Measurements from ENCODE around the gene CUL1.

CUL1 gene

DNA sequence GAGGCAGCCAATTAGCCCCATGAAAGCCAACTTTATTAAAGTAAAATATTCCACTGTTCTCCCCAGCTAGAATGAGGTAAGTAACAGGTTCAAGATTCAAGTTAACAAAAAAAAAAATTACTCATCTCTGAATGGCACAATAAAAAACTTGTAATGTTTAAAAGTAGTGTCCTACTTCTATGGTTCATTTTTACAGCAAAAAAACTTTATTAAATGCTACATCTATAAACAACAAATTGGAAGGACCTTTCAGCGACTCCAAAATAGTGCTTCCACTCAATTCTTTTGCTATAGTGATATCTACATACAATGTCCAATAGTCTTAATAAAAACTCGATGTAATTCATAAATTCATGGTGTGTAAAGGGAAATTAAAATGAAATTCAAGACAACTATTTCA, 126.2 kb downstream of the CUL1 start:
- no peak overlapping the region for H3K18ac ChIP-seq (ENCODE audit: low read depth in 1 of 2, low read length in 2 of 2)
- H3K79me1 ChIP-seq (replicated peaks; ENCODE audit: low read length, poor library complexity, severe bottlenecking): peaks cover 6% of the 10 kb centered on the region
- H3K27ac ChIP-seq (ENCODE audit: low read length, poor library complexity, severe bottlenecking): no peak overlapping the region
- no peak overlapping the region for H3K4me3 ChIP-seq (ENCODE audit: insufficient read depth in 1 of 2, low read depth in 1 of 2, low read length in 2 of 2)
- H2BK120ac ChIP-seq (ENCODE audit: low read depth, low read length): no peak overlapping the region
- H3K4me2 ChIP-seq (ENCODE audit: low read length, poor library complexity, severe bottlenecking): no peak overlapping the region
- H2BK15ac ChIP-seq (ENCODE audit: low read depth, poor library complexity, severe bottlenecking): no peak overlapping the region
- H3K9ac ChIP-seq (ENCODE audit: low read length): no peak overlapping the region
- H3K9me3 ChIP-seq (ENCODE audit: control insufficient read depth, low read length): no peaks in the 10 kb centered on the region
- H4K91ac ChIP-seq (ENCODE audit: low read length): no peak overlapping the region
- no peaks in the 10 kb centered on the region for H3K4me1 ChIP-seq (ENCODE audit: control insufficient read depth, insufficient read depth, low read depth, low read length)
- no peak overlapping the region for H4K8ac ChIP-seq (ENCODE audit: low read length)
- H3K14ac ChIP-seq (ENCODE audit: low read length in 2 of 2): no peak overlapping the region
- peaks cover 0 to 8% of the 10 kb centered on the region in 2 experiments for H3K36me3 ChIP-seq (ENCODE audit: control insufficient read depth in 1 of 2, insufficient read depth in 2 of 2, low read depth in 1 of 2, low read length in 2 of 2)
- no peak overlapping the region for H2AFZ ChIP-seq (ENCODE audit: low read depth, low read length)
- no peak for DNase-seq
- no peak overlapping the region for H3K23ac ChIP-seq (ENCODE audit: low read length in 2 of 2)
- H3K4ac ChIP-seq (ENCODE audit: low read depth in 1 of 2, low read length in 2 of 2): no peak overlapping the region
- no CpG with 5 or more reads among the region's 2 CpGs for WGBS
- no peak overlapping the region for H2BK12ac ChIP-seq (ENCODE audit: low read length in 2 of 2)
- H3K27me3 ChIP-seq (ENCODE audit: control insufficient read depth in 1 of 2, insufficient read depth in 1 of 2, low read length in 2 of 2): no peaks in the 10 kb centered on the region
- no peak overlapping the region for H2AK5ac ChIP-seq (ENCODE audit: low read length, severe bottlenecking)
- H2BK5ac ChIP-seq (ENCODE audit: low read depth, low read length, poor library complexity, severe bottlenecking): no peak overlapping the region

DNA sequence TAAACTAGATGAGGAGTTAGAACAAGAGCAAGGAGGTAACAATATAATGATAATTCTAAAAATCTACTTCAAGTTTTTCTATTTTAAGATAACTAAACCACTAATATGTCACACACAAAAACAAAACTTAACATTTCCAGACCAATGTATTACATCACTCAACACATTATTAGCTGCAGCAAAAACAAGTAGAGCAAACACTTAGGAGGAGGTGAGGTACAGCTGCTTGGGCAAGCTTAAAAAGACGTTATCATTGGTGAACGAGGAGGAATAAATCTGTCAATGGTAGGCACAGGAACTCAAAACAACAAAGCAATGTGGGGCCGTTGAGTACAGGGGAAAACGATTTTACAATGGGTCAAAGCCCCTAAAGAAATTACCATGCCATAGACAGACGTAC, 126.6 kb downstream of the CUL1 start:
- DNase-seq: no peak
- Histone ChIP-seq H2AFZ (ENCODE audit: low read depth, low read length) (no peak overlapping the region), H4K8ac (ENCODE audit: low read length) (no peak overlapping the region), H3K36me3 (ENCODE audit: control insufficient read depth in 1 of 2, insufficient read depth in 2 of 2, low read depth in 1 of 2, low read length in 2 of 2) (peaks cover 0 to 8% of the 10 kb centered on the region in 2 experiments), H2BK15ac (ENCODE audit: low read depth, poor library complexity, severe bottlenecking) (no peak overlapping the region), H2BK12ac (ENCODE audit: low read length in 2 of 2) (no peak overlapping the region), H3K18ac (ENCODE audit: low read depth in 1 of 2, low read length in 2 of 2) (no peak overlapping the region), H3K27me3 (ENCODE audit: control insufficient read depth in 1 of 2, insufficient read depth in 1 of 2, low read length in 2 of 2) (no peaks in the 10 kb centered on the region), H3K79me1 (replicated peaks; ENCODE audit: low read length, poor library complexity, severe bottlenecking) (peaks cover 7% of the 10 kb centered on the region), H3K4ac (ENCODE audit: low read depth in 1 of 2, low read length in 2 of 2) (no peak overlapping the region), H3K27ac (ENCODE audit: low read length, poor library complexity, severe bottlenecking) (no peak overlapping the region), H2AK5ac (ENCODE audit: low read length, severe bottlenecking) (no peak overlapping the region), H3K4me2 (ENCODE audit: low read length, poor library complexity, severe bottlenecking) (no peak overlapping the region), H3K4me3 (ENCODE audit: insufficient read depth in 1 of 2, low read depth in 1 of 2, low read length in 2 of 2) (no peak overlapping the region), H3K9ac (ENCODE audit: low read length) (no peak overlapping the region), H3K4me1 (ENCODE audit: control insufficient read depth, insufficient read depth, low read depth, low read length) (no peaks in the 10 kb centered on the region), H2BK120ac (ENCODE audit: low read depth, low read length) (no peak overlapping the region), H4K91ac (ENCODE audit: low read length) (no peak overlapping the region), H3K14ac (ENCODE audit: low read length in 2 of 2) (no peak overlapping the region), H2BK5ac (ENCODE audit: low read depth, low read length, poor library complexity, severe bottlenecking) (no peak overlapping the region), H3K9me3 (ENCODE audit: control insufficient read depth, low read length) (no peaks in the 10 kb centered on the region), H3K23ac (ENCODE audit: low read length in 2 of 2) (no peak overlapping the region)
- 48% methylated on average over 2 of the region's 5 CpGs for WGBS

DNA sequence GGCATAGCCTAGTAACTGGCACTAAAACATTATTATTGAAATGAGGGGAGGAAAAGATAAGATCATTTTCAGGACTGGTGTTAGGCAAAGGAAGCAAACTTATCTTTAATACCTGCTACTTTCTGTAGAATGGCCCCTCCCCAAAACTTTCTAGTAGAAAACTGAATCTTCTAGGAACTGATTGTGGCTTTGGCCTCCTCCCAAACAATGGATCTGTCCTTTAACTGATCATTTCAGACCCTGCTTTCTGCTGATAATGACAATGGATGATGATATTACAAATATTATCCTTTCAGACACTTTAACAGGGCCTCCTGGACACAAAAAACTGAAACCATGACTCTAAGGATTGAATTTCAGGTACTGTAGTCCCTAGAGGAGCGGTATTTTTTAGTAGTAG, 130.3 kb downstream of the CUL1 start:
- Histone ChIP-seq H3K27me3 (ENCODE audit: control insufficient read depth in 1 of 2, insufficient read depth in 1 of 2, low read length in 2 of 2) (no peaks in the 10 kb centered on the region), H2BK5ac (ENCODE audit: low read depth, low read length, poor library complexity, severe bottlenecking) (no peak overlapping the region), H4K8ac (ENCODE audit: low read length) (no peak overlapping the region), H3K18ac (ENCODE audit: low read depth in 1 of 2, low read length in 2 of 2) (no peak overlapping the region), H3K14ac (ENCODE audit: low read length in 2 of 2) (no peak overlapping the region), H3K9ac (ENCODE audit: low read length) (no peak overlapping the region), H2BK120ac (ENCODE audit: low read depth, low read length) (no peak overlapping the region), H3K4me2 (ENCODE audit: low read length, poor library complexity, severe bottlenecking) (no peak overlapping the region), H3K36me3 (ENCODE audit: control insufficient read depth in 1 of 2, insufficient read depth in 2 of 2, low read depth in 1 of 2, low read length in 2 of 2) (peaks cover 0 to 8% of the 10 kb centered on the region in 2 experiments), H3K4ac (ENCODE audit: low read depth in 1 of 2, low read length in 2 of 2) (no peak overlapping the region), H3K4me3 (ENCODE audit: insufficient read depth in 1 of 2, low read depth in 1 of 2, low read length in 2 of 2) (no peak overlapping the region), H2AFZ (ENCODE audit: low read depth, low read length) (no peak overlapping the region), H4K91ac (ENCODE audit: low read length) (no peak overlapping the region), H2BK15ac (ENCODE audit: low read depth, poor library complexity, severe bottlenecking) (no peak overlapping the region), H3K79me1 (replicated peaks; ENCODE audit: low read length, poor library complexity, severe bottlenecking) (peaks cover 8% of the 10 kb centered on the region), H2BK12ac (ENCODE audit: low read length in 2 of 2) (no peak overlapping the region), H3K4me1 (ENCODE audit: control insufficient read depth, insufficient read depth, low read depth, low read length) (no peaks in the 10 kb centered on the region), H3K9me3 (ENCODE audit: control insufficient read depth, low read length) (no peaks in the 10 kb centered on the region), H3K23ac (ENCODE audit: low read length in 2 of 2) (no peak overlapping the region), H2AK5ac (ENCODE audit: low read length, severe bottlenecking) (no peak overlapping the region), H3K27ac (ENCODE audit: low read length, poor library complexity, severe bottlenecking) (no peak overlapping the region)
- no peak for DNase-seq
- 100% methylated on average over 1 of the region's 1 CpG for WGBS

DNA sequence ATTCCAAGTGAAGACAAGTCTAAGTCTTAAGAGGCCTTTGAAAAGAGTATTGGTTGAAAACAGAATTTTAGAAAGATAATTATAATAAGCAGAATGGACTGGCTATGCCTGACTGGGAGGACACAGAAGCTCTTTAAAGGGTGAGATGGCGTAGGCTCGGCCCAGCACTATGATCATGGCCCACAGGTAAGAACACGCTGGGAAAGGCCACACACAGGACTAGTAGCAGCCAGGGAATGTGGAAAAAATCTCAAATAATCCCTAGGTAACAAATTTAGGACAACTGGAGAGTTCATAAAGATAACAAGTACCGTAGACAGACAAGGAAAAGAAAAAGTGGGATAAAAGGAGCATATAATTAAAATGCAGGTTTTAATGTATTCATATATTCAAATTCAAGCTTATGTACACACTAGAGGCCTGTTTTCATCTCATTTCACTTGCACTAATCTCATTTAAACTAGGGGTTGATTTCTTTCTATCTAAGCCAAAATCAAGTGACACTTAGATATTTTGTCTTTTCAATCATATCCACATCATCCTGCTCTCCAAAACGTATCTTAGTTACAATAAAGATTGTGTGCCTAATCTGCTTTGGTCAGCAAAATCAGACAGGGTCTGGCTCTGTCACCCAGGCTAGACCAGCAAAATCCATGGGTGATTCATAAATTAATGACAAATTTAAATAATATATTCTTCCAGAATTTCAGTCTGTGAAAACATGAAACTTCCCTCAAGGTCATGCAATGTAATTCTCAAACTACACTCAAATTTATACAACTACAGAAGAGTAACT, 132.4 kb downstream of the CUL1 start:
- Histone ChIP-seq H3K4ac (ENCODE audit: low read depth in 1 of 2, low read length in 2 of 2) (no peak overlapping the region), H3K4me1 (ENCODE audit: control insufficient read depth, insufficient read depth, low read depth, low read length) (no peaks in the 10 kb centered on the region), H3K9ac (ENCODE audit: low read length) (no peak overlapping the region), H2AK5ac (ENCODE audit: low read length, severe bottlenecking) (no peak overlapping the region), H3K27me3 (ENCODE audit: control insufficient read depth in 1 of 2, insufficient read depth in 1 of 2, low read length in 2 of 2) (no peaks in the 10 kb centered on the region), H4K8ac (ENCODE audit: low read length) (no peak overlapping the region), H3K4me3 (ENCODE audit: insufficient read depth in 1 of 2, low read depth in 1 of 2, low read length in 2 of 2) (no peak overlapping the region), H3K79me1 (replicated peaks; ENCODE audit: low read length, poor library complexity, severe bottlenecking) (peaks cover 16% of the 10 kb centered on the region), H4K91ac (ENCODE audit: low read length) (no peak overlapping the region), H3K36me3 (ENCODE audit: control insufficient read depth in 1 of 2, insufficient read depth in 2 of 2, low read depth in 1 of 2, low read length in 2 of 2) (peaks cover 0 to 8% of the 10 kb centered on the region in 2 experiments), H2BK15ac (ENCODE audit: low read depth, poor library complexity, severe bottlenecking) (no peak overlapping the region), H3K18ac (ENCODE audit: low read depth in 1 of 2, low read length in 2 of 2) (no peak overlapping the region), H3K9me3 (ENCODE audit: control insufficient read depth, low read length) (no peaks in the 10 kb centered on the region), H3K23ac (ENCODE audit: low read length in 2 of 2) (no peak overlapping the region), H2AFZ (ENCODE audit: low read depth, low read length) (no peak overlapping the region), H2BK120ac (ENCODE audit: low read depth, low read length) (no peak overlapping the region), H2BK5ac (ENCODE audit: low read depth, low read length, poor library complexity, severe bottlenecking) (no peak overlapping the region), H2BK12ac (ENCODE audit: low read length in 2 of 2) (no peak overlapping the region), H3K4me2 (ENCODE audit: low read length, poor library complexity, severe bottlenecking) (no peak overlapping the region), H3K14ac (ENCODE audit: low read length in 2 of 2) (no peak overlapping the region), H3K27ac (ENCODE audit: low read length, poor library complexity, severe bottlenecking) (no peak overlapping the region)
- 92% methylated on average over 4 of the region's 5 CpGs for WGBS
- no peak for DNase-seq
